Right lobe of liver (tissue), 4 donors: ENCODE results near the gene KLK4.

Experiments
- POLR2A ChIP-seq: fragments of 450-650 bp; IDR thresholded peaks from one replicate; pipeline ENCODE4 v1.6.1; 2017; ENCODE audit warnings: antibody characterized with exemption, mild to moderate bottlenecking
- TF ChIP-seq, protein P1 (sequence below), 4 donors: fragments of 200-600 bp in 3 of 4; fragments of 450-650 bp in 1 of 4; IDR thresholded peaks; one replicate each; pipeline versions ENCODE4 v1.5.1 to v1.8.0; 2016 to 2022; ENCODE audit warnings: antibody characterized with exemption in 4 of 4, mild to moderate bottlenecking in 2 of 4
- donor health status: DM: no; HTN: no; CAD: no.
- donor health status: DM: no; HTN: no; CAD: no.
- donor health status: DM: no; HTN: yes; CAD: no.

DNA sequence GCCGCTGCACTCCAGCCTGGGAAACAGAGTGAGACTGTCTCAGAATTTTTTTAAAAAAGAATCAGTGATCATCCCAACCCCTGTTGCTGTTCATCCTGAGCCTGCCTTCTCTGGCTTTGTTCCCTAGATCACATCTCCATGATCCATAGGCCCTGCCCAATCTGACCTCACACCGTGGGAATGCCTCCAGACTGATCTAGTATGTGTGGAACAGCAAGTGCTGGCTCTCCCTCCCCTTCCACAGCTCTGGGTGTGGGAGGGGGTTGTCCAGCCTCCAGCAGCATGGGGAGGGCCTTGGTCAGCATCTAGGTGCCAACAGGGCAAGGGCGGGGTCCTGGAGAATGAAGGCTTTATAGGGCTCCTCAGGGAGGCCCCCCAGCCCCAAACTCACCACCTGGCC is 38.1 kb downstream of the KLK4 start, which contains the start of gene KLK2:
- TF ChIP-seq, protein P1, sequence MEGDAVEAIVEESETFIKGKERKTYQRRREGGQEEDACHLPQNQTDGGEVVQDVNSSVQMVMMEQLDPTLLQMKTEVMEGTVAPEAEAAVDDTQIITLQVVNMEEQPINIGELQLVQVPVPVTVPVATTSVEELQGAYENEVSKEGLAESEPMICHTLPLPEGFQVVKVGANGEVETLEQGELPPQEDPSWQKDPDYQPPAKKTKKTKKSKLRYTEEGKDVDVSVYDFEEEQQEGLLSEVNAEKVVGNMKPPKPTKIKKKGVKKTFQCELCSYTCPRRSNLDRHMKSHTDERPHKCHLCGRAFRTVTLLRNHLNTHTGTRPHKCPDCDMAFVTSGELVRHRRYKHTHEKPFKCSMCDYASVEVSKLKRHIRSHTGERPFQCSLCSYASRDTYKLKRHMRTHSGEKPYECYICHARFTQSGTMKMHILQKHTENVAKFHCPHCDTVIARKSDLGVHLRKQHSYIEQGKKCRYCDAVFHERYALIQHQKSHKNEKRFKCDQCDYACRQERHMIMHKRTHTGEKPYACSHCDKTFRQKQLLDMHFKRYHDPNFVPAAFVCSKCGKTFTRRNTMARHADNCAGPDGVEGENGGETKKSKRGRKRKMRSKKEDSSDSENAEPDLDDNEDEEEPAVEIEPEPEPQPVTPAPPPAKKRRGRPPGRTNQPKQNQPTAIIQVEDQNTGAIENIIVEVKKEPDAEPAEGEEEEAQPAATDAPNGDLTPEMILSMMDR (IDR thresholded peaks at IDR 0.05): no peak
- TF ChIP-seq POLR2A: no peak
